Measurements from ENCODE around the gene SPDEF. TPM values are rescaled to one million over a fixed set of nuclear protein-coding genes. Genes with fewer than 3 reads are reported as not detected.

SPDEF gene
- polyA plus RNA-seq, 3 donors, result 0.05 TPM; not detected in 2

GRCh38 chr6:34549804-34550202, 6.3 kb downstream of the SPDEF start:
- intact Hi-C loops (cut with micrococcal nuclease), result no loop called here
- WGBS (ENCODE audit: insufficient coverage), result 100% methylated on average over 1 of the region's 2 CpGs

GRCh38 chr6:34549026-34549803, 6.9 kb downstream of the SPDEF start:
- H3K27ac ChIP-seq (ENCODE audit: low read depth in 1 of 2, low read length in 2 of 2), result no peak overlapping the region
- Mint-ChIP-seq H3K27me3 (ENCODE audit: low read depth in 3 of 3) (peaks cover 1 to 9% (median 3%) of the 10 kb centered on the region in 3 donors), H3K9me3 (peaks cover 0 to 1% (median 0%) of the 10 kb centered on the region in 7 donors), H3K4me1 (peaks cover 8% of the 10 kb centered on the region), H3K36me3 (no peaks in the 10 kb centered on the region), H3K27ac (no peak overlapping the region), H3K4me3 (no peak overlapping the region)
- TF ChIP-seq CTCF (IDR thresholded peaks at IDR 0.05), result no peak
- H3K9me3 ChIP-seq (replicated peaks in 1 of 2; ENCODE audit: control insufficient read depth in 1 of 2, insufficient read depth in 1 of 2, low read length in 2 of 2), result no peaks in the 10 kb centered on the region
- no peak overlapping the region for H3K4me2 ChIP-seq (replicated peaks; ENCODE audit: extremely low read depth, low read length, poor library complexity, severe bottlenecking)
- DNase-seq, result no peak
- no peak overlapping the region for H3K9ac ChIP-seq (ENCODE audit: insufficient read depth, low read length, poor library complexity, severe bottlenecking)
- intact Hi-C loops (cut with micrococcal nuclease), result no loop called here
- H3K4me3 ChIP-seq (replicated peaks in 1 of 3; ENCODE audit: low read depth in 2 of 3, low read length in 3 of 3), result no peak overlapping the region
- no peak overlapping the region for H2AFZ ChIP-seq (ENCODE audit: insufficient read depth, low read depth, low read length, poor library complexity, severe bottlenecking)
- H3K4me1 ChIP-seq (ENCODE audit: control insufficient read depth in 1 of 2, insufficient read depth in 2 of 2, low read length in 2 of 2), result no peaks in the 10 kb centered on the region
- H3K36me3 ChIP-seq (replicated peaks in 1 of 2; ENCODE audit: control insufficient read depth in 1 of 2, insufficient read depth in 2 of 2, low read length in 2 of 2), result no peaks in the 10 kb centered on the region
- H3K79me2 ChIP-seq (ENCODE audit: insufficient read depth, low read length), result no peaks in the 10 kb centered on the region
- no peaks in the 10 kb centered on the region for H3K27me3 ChIP-seq (ENCODE audit: control insufficient read depth in 2 of 2, insufficient read depth in 2 of 2, low read length in 2 of 2)
- no peaks in the 10 kb centered on the region for H4K20me1 ChIP-seq (ENCODE audit: insufficient read depth, low read length)
- 83% methylated on average over 7 of the region's 16 CpGs for WGBS (ENCODE audit: insufficient coverage)

More at GRCh38 chr6:34549804-34550202, 6.3 kb downstream of the SPDEF start:
- Histone ChIP-seq H3K4me2 (replicated peaks; ENCODE audit: extremely low read depth, low read length, poor library complexity, severe bottlenecking) (no peak overlapping the region), H4K20me1 (ENCODE audit: insufficient read depth, low read length) (no peaks in the 10 kb centered on the region), H2AFZ (ENCODE audit: insufficient read depth, low read depth, low read length, poor library complexity, severe bottlenecking) (no peak overlapping the region), H3K27me3 (ENCODE audit: control insufficient read depth in 2 of 2, insufficient read depth in 2 of 2, low read length in 2 of 2) (no peaks in the 10 kb centered on the region), H3K36me3 (replicated peaks in 1 of 2; ENCODE audit: control insufficient read depth in 1 of 2, insufficient read depth in 2 of 2, low read length in 2 of 2) (no peaks in the 10 kb centered on the region), H3K9me3 (replicated peaks in 1 of 2; ENCODE audit: control insufficient read depth in 1 of 2, insufficient read depth in 1 of 2, low read length in 2 of 2) (no peaks in the 10 kb centered on the region), H3K79me2 (ENCODE audit: insufficient read depth, low read length) (no peaks in the 10 kb centered on the region), H3K4me3 (replicated peaks in 1 of 3; ENCODE audit: low read depth in 2 of 3, low read length in 3 of 3) (no peak overlapping the region), H3K9ac (ENCODE audit: insufficient read depth, low read length, poor library complexity, severe bottlenecking) (no peak overlapping the region), H3K27ac (ENCODE audit: low read depth in 1 of 2, low read length in 2 of 2) (no peak overlapping the region), H3K4me1 (ENCODE audit: control insufficient read depth in 1 of 2, insufficient read depth in 2 of 2, low read length in 2 of 2) (no peaks in the 10 kb centered on the region)
- no peak for DNase-seq
- H3K9me3 Mint-ChIP-seq, result peaks cover 0 to 1% (median 0%) of the 10 kb centered on the region in 7 donors
- H3K4me3 Mint-ChIP-seq, result no peak overlapping the region
- no peak for TF ChIP-seq CTCF (IDR thresholded peaks at IDR 0.05)
- peaks cover 1 to 9% (median 3%) of the 10 kb centered on the region in 3 donors for H3K27me3 Mint-ChIP-seq (ENCODE audit: low read depth in 3 of 3)
- peaks cover 11% of the 10 kb centered on the region for H3K4me1 Mint-ChIP-seq
- no peak overlapping the region for H3K27ac Mint-ChIP-seq
- no peaks in the 10 kb centered on the region for H3K36me3 Mint-ChIP-seq

Measured in CD14-positive monocyte (primary cell).